AG09309 (cell line): ENCODE measurements around the gene HMGA1.
"Not testable (repeated sequence)": the region's sequence is repeated elsewhere in the genome, so short reads cannot be mapped to it uniquely, and the experiment has no call there.

Source experiments
- DNase-seq: peaks from one replicate; pipeline ENCODE4 v3.0.0-alpha.2; 2010; ENCODE audit warnings: low read depth
- H3K4me3 ChIP-seq: 2 replicates; pipeline ENCODE4 v1.5.1; 2011; ENCODE audit warnings: mild to moderate bottlenecking, low read depth, low read length, moderate library complexity; ENCODE audit not compliant: control insufficient read depth
- CTCF ChIP-seq: IDR thresholded peaks from 2 replicates; pipeline ENCODE4 v1.5.1; 2011; ENCODE audit warnings: mild to moderate bottlenecking, low read depth, low read length, inconsistent platforms; ENCODE audit not compliant: insufficient read depth, control insufficient read depth; ENCODE audit errors: missing control alignments

The HMGA1 gene

DNA sequence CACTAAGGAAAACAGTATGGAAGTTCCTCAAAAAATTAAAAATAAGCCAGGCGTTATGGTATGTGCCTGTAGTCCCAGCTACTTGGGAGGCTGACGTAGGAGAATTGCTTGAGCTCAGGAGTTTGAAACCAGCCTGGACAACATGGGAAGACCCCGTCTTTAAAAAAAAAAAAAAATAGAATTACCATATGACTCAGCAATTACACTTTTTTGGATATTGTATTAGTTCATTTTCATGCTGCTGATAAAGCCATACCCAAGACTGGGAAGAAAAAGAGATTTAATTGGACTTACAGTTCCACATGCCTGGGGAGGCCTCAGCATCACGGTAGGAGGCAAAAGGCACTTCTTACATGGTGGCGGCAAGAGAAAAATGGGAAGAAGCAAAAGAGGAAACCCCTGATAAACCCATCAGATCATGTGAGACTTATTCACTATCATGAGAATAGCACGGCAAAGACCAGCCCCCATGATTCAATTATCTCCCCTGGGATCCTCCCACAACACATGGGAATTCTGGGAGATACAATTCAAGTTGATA lies 22.9 kb downstream of the HMGA1 start:
- H3K4me3 ChIP-seq: no peak overlapping the region
- TF ChIP-seq CTCF: no peak
- no peak for DNase-seq

GRCh38 chr6:34260576-34261267 lies 24.0 kb downstream of the HMGA1 start:
- no peak overlapping the region for H3K4me3 ChIP-seq
- TF ChIP-seq CTCF: no peak
- DNase-seq: no peak

DNA sequence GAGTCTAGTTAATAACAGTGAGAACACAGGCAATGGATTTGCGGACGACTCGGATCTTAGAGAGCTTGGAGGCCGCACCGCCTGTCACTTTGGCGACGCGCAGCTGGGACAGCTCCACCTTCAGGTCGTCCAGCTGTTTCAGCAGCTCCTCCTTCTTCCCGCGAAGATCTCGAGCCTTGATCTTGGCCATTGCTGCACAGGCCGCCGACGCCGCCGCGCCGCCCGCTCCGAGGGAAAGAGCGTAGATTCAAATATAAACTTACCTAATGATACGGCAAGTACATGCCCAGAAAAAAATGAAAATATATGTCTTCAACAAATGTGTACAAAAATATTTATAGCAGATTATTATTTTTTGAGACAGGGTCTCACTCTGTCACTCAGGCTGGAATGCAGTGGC lies 26.8 kb downstream of the HMGA1 start:
- not testable (repeated sequence) for H3K4me3 ChIP-seq, DNase-seq

GRCh38 chr6:34267746-34268145 lies 31.1 kb downstream of the HMGA1 start:
- TF ChIP-seq CTCF: no peak
- H3K4me3 ChIP-seq: no peak overlapping the region
- no peak for DNase-seq

DNA sequence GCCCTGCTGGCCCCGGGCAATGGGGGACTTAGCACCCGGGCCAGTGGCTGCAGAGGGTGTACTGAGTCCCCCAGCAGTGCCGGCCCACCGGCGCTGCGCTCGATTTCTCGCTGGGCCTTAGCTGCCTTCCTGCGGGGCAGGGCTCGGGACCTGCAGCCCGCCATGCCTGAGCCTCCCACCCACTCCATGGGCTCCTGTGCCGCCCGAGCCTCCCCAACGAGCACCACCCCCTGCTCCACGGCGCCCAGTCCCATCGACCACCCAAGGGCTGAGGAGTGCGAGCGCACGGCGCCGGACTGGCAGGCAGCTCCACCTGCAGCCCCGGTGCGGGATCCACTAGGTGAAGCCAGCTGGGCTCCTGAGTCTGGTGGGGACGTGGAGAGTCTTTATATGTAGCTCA lies 32.5 kb downstream of the HMGA1 start:
- DNase-seq, H3K4me3 ChIP-seq: not testable (repeated sequence)

- not testable (repeated sequence) for DNase-seq, H3K4me3 ChIP-seq
Measured at GRCh38 chr6:34269658-34270341, 33.1 kb downstream of the HMGA1 start.

- no peak for TF ChIP-seq CTCF
- DNase-seq: no peak
Measured at GRCh38 chr6:34272013-34272926, 35.6 kb downstream of the HMGA1 start.

GRCh38 chr6:34273242-34273805 lies 36.7 kb downstream of the HMGA1 start:
- no peak overlapping the region for H3K4me3 ChIP-seq
- peak; percentile 8 for DNase-seq
- TF ChIP-seq CTCF: no peak

More at GRCh38 chr6:34272013-34272926, 35.6 kb downstream of the HMGA1 start:
- no peak overlapping the region for H3K4me3 ChIP-seq
